ENCODE results near the gene DUOX1.

Gene DUOX1

GRCh38 chr15:45198337-45199135 is 68.7 kb downstream of the DUOX1 start:
- TF ChIP-seq, protein P1, sequence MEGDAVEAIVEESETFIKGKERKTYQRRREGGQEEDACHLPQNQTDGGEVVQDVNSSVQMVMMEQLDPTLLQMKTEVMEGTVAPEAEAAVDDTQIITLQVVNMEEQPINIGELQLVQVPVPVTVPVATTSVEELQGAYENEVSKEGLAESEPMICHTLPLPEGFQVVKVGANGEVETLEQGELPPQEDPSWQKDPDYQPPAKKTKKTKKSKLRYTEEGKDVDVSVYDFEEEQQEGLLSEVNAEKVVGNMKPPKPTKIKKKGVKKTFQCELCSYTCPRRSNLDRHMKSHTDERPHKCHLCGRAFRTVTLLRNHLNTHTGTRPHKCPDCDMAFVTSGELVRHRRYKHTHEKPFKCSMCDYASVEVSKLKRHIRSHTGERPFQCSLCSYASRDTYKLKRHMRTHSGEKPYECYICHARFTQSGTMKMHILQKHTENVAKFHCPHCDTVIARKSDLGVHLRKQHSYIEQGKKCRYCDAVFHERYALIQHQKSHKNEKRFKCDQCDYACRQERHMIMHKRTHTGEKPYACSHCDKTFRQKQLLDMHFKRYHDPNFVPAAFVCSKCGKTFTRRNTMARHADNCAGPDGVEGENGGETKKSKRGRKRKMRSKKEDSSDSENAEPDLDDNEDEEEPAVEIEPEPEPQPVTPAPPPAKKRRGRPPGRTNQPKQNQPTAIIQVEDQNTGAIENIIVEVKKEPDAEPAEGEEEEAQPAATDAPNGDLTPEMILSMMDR (conservative IDR thresholded peaks at IDR 0.05), result peak; percentile 79
- H3K27ac ChIP-seq, result peak overlapping the region; percentile 93

DNA sequence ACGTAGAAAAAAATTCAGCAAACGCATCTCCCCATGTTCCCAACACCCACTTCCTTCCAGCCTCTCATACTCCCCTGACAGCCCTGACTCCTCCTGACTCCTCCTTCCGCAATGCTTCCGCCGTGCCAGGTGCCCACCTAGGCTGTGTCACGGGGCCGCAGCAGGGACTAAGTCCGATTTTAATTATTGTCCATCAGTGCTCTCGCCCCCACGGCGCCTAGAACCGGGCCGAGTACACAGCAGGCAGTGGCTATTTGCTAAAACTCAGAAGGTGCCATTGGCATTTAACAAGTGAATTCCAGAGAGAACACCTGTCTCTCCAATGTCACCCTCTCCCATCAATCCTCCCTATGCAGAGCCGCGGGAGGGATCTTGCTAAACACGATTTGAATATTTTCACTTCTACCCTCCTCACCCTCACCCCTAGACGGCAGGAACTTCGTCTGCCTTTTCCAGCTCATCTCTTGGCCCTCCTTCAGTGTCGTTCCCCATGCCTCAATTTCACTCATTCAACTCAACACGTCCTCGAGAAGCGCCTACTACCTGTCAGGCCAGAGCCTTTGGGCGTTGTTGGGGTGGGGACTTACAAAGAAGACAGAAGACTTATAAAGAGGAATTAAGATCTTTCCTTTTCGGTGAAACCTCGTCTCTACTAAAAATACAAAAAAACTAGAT is 69.5 kb downstream of the DUOX1 start:
- TF ChIP-seq, protein P1 (conservative IDR thresholded peaks at IDR 0.05), result peak; percentile 47
- H3K27ac ChIP-seq, result peak overlapping the region; percentile 93

GRCh38 chr15:45200001-45200798 is 70.4 kb downstream of the DUOX1 start:
- TF ChIP-seq, protein P1 (conservative IDR thresholded peaks at IDR 0.05), result no peak
- peak overlapping the region; percentile 93 for H3K27ac ChIP-seq

GRCh38 chr15:45200799-45201556 is 71.2 kb downstream of the DUOX1 start:
- TF ChIP-seq, protein P1 (conservative IDR thresholded peaks at IDR 0.05), result no peak
- peak overlapping the region; percentile 93 for H3K27ac ChIP-seq

GRCh38 chr15:45201557-45201859 is 71.7 kb downstream of the DUOX1 start:
- H3K27ac ChIP-seq, result peak overlapping the region; percentile 93; the same call in 1 of the 2 replicates
- TF ChIP-seq, protein P1 (conservative IDR thresholded peaks at IDR 0.05), result no peak

- TF ChIP-seq, protein P1 (conservative IDR thresholded peaks at IDR 0.05), result no peak
- H3K27ac ChIP-seq, result no peak overlapping the region; the same call in 1 of the 2 replicates
Measured at GRCh38 chr15:45201869-45202268, 72.1 kb downstream of the DUOX1 start.

Data from VCaP (cell line).